Neural cell (in vitro differentiated cells): ENCODE results near the gene ADRB2. TPM values are rescaled to one million over a fixed set of nuclear protein-coding genes. Genes with fewer than 3 reads are reported as not detected.

Source experiments
- H2AFZ ChIP-seq: fragments of 200-600, 300-800 bp; sonication (generic), shearing (Covaris generic); 2 replicates; pipeline ENCODE4 v1.6.0; 2014; ENCODE audit warnings: low read depth, mild to moderate bottlenecking, antibody characterized with exemption, low read length, moderate library complexity
- H3F3A ChIP-seq: fragments of 200-600 bp; shearing (Covaris generic); 2 replicates; pipeline ENCODE4 v1.6.1; 2016; ENCODE audit warnings: mild to moderate bottlenecking, moderate library complexity, mixed read lengths, antibody characterized with exemption, low read length; ENCODE audit not compliant: insufficient read depth, poor library complexity, severe bottlenecking
- H3K27ac ChIP-seq: fragments of 200-600, 300-800 bp; sonication (generic), shearing (Covaris generic); 2 replicates; pipeline ENCODE4 v1.5.1; 2014; ENCODE audit warnings: mild to moderate bottlenecking, low read length, moderate library complexity
- H3K27me3 ChIP-seq: fragments of 300-800, 200-600 bp; sonication (generic), shearing (Covaris generic); 2 replicates; pipeline ENCODE4 v1.6.0; 2014; ENCODE audit warnings: mild to moderate bottlenecking, low read depth, low read length, moderate library complexity; ENCODE audit not compliant: insufficient read depth
- H3K36me3 ChIP-seq: fragments of 300-800, 200-600 bp; sonication (generic), shearing (Covaris generic); 2 replicates; pipeline ENCODE4 v1.5.1; 2014; ENCODE audit warnings: mild to moderate bottlenecking, antibody characterized with exemption, low read length, moderate library complexity; ENCODE audit not compliant: insufficient read depth
- H3K4me2 ChIP-seq: fragments of 300-800, 200-600 bp; sonication (generic), shearing (Covaris generic); 2 replicates; pipeline ENCODE4 v1.6.0; 2014; ENCODE audit warnings: mild to moderate bottlenecking, low read length
- H3K4me3 ChIP-seq: fragments of 300-800, 200-600 bp; sonication (generic), shearing (Covaris generic); 2 replicates; pipeline ENCODE4 v1.5.1; 2014; ENCODE audit warnings: mild to moderate bottlenecking, low read length, moderate library complexity
- H3K79me2 ChIP-seq: fragments of 200-600 bp; shearing (Covaris generic); replicated peaks from 2 replicates; pipeline ENCODE4 v1.6.0; 2014; ENCODE audit warnings: mild to moderate bottlenecking, low read length, moderate library complexity; ENCODE audit not compliant: insufficient read depth
- H3K9ac ChIP-seq: fragments of 300-800, 200-600 bp; sonication (generic), shearing (Covaris generic); 2 replicates; pipeline ENCODE4 v1.6.1; 2016; ENCODE audit warnings: mild to moderate bottlenecking, low read length, mixed read lengths
- H3K9me2 ChIP-seq: fragments of 200-600 bp; shearing (Covaris generic); 2 replicates; pipeline ENCODE4 v1.6.1; 2016; ENCODE audit warnings: mild to moderate bottlenecking, low read length, mixed read lengths; ENCODE audit not compliant: insufficient read depth
- H3K9me3 ChIP-seq: fragments of 200-600, 300-800 bp; sonication (generic), shearing (Covaris generic); 2 replicates; pipeline ENCODE4 v1.6.1; 2016; ENCODE audit warnings: mild to moderate bottlenecking, mixed run types, low read length, moderate library complexity, mixed read lengths
- H4K20me1 ChIP-seq: fragments of 200-600 bp; shearing (Covaris generic); 2 replicates; pipeline ENCODE4 v1.6.1; 2016; ENCODE audit warnings: mild to moderate bottlenecking, mixed run types; ENCODE audit not compliant: insufficient read depth
- EP300 ChIP-seq: fragments of 450-650 bp; conservative IDR thresholded peaks from 2 replicates; pipeline ENCODE4 v1.6.1; 2014; ENCODE audit warnings: antibody characterized with exemption, mild to moderate bottlenecking, moderate library complexity; ENCODE audit not compliant: poor library complexity, severe bottlenecking
- EZH2 ChIP-seq: fragments of 200-600, 300-800 bp; shearing (Covaris generic), sonication (generic); IDR thresholded peaks from 2 replicates; pipeline ENCODE4 v1.6.1; 2014; ENCODE audit warnings: antibody characterized with exemption, low read length, borderline replicate concordance, mild to moderate bottlenecking; ENCODE audit not compliant: insufficient read depth, poor library complexity, severe bottlenecking
- MXI1 ChIP-seq: fragments of 450-650 bp; conservative IDR thresholded peaks from 2 replicates; pipeline ENCODE4 v1.6.1; 2014; ENCODE audit warnings: antibody characterized with exemption, mild to moderate bottlenecking; ENCODE audit not compliant: poor library complexity, severe bottlenecking
- POLR2AphosphoS5 ChIP-seq: IDR thresholded peaks from 2 replicates; pipeline ENCODE4 v1.6.1; 2012
- RAD21 ChIP-seq: fragments of 450-650 bp; conservative IDR thresholded peaks from 2 replicates; pipeline ENCODE4 v1.6.1; 2014; ENCODE audit warnings: antibody characterized with exemption, mild to moderate bottlenecking, moderate library complexity
- SMC3 ChIP-seq: fragments of 450-650 bp; conservative IDR thresholded peaks from 2 replicates; pipeline ENCODE4 v1.6.1; 2014; ENCODE audit warnings: antibody characterized with exemption, mild to moderate bottlenecking, moderate library complexity; ENCODE audit not compliant: poor library complexity
- TAF1 ChIP-seq: IDR thresholded peaks from 2 replicates; pipeline ENCODE4 v1.6.1; 2012; ENCODE audit warnings: low read depth
- polyA plus RNA-seq: library from polyadenylated mRNA; depleted of rRNA; stranded (reverse); fragments of >200 nt; gene quantifications from 2 replicates; pipeline ENCODE4 v1.2.3, GENCODE V29; 2014
- TF ChIP-seq, protein P1 (sequence below): fragments of 450-650 bp; IDR thresholded peaks from 2 replicates; pipeline ENCODE4 v1.5.1; 2014; ENCODE audit warnings: antibody characterized with exemption, mild to moderate bottlenecking, moderate library complexity; ENCODE audit not compliant: poor library complexity, severe bottlenecking
- TF ChIP-seq, protein P2 (sequence below): IDR thresholded peaks from 2 replicates; pipeline ENCODE4 v1.6.1; 2012; ENCODE audit warnings: borderline replicate concordance

The ADRB2 gene
- polyA plus RNA-seq, 1 donor from 2014 or later: not detected

DNA sequence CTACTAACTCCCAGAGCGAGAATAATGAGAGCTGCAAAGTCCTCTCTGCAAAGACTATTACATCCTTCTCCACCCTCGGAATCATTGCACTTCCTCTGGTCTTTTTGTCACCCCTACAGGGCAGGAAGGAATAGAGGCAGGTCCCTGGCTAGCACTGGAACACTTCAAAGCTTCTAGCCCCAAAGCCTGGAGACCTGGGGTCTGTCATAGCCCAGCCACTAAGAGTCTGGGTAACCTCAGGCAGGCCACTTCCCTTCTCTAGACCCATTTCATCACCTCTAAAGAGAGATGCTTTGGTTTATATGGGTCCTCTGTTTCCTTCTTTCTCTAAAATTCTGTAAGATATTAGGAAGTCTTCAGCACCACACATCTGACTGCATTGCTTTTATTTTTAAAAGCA lies 6.7 kb downstream of the ADRB2 start:
- Histone ChIP-seq H3F3A (no peaks in the 10 kb centered on the region), H2AFZ (no peak overlapping the region), H3K9ac (no peak overlapping the region), H3K4me2 (no peak overlapping the region), H3K36me3 (no peaks in the 10 kb centered on the region), H3K4me3 (no peak overlapping the region), H3K9me3 (no peaks in the 10 kb centered on the region), H3K27me3 (no peaks in the 10 kb centered on the region), H3K79me2 (no peaks in the 10 kb centered on the region), H3K27ac (no peak overlapping the region), H4K20me1 (no peaks in the 10 kb centered on the region), H3K9me2 (no peaks in the 10 kb centered on the region)
- no peak for TF ChIP-seq EZH2
- no peak for TF ChIP-seq POLR2AphosphoS5
- TF ChIP-seq RAD21: no peak
- no peak for TF ChIP-seq MXI1
- no peak for TF ChIP-seq TAF1
- no peak for TF ChIP-seq EP300
- TF ChIP-seq, protein P1, sequence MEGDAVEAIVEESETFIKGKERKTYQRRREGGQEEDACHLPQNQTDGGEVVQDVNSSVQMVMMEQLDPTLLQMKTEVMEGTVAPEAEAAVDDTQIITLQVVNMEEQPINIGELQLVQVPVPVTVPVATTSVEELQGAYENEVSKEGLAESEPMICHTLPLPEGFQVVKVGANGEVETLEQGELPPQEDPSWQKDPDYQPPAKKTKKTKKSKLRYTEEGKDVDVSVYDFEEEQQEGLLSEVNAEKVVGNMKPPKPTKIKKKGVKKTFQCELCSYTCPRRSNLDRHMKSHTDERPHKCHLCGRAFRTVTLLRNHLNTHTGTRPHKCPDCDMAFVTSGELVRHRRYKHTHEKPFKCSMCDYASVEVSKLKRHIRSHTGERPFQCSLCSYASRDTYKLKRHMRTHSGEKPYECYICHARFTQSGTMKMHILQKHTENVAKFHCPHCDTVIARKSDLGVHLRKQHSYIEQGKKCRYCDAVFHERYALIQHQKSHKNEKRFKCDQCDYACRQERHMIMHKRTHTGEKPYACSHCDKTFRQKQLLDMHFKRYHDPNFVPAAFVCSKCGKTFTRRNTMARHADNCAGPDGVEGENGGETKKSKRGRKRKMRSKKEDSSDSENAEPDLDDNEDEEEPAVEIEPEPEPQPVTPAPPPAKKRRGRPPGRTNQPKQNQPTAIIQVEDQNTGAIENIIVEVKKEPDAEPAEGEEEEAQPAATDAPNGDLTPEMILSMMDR: no peak
- TF ChIP-seq, protein P2, sequence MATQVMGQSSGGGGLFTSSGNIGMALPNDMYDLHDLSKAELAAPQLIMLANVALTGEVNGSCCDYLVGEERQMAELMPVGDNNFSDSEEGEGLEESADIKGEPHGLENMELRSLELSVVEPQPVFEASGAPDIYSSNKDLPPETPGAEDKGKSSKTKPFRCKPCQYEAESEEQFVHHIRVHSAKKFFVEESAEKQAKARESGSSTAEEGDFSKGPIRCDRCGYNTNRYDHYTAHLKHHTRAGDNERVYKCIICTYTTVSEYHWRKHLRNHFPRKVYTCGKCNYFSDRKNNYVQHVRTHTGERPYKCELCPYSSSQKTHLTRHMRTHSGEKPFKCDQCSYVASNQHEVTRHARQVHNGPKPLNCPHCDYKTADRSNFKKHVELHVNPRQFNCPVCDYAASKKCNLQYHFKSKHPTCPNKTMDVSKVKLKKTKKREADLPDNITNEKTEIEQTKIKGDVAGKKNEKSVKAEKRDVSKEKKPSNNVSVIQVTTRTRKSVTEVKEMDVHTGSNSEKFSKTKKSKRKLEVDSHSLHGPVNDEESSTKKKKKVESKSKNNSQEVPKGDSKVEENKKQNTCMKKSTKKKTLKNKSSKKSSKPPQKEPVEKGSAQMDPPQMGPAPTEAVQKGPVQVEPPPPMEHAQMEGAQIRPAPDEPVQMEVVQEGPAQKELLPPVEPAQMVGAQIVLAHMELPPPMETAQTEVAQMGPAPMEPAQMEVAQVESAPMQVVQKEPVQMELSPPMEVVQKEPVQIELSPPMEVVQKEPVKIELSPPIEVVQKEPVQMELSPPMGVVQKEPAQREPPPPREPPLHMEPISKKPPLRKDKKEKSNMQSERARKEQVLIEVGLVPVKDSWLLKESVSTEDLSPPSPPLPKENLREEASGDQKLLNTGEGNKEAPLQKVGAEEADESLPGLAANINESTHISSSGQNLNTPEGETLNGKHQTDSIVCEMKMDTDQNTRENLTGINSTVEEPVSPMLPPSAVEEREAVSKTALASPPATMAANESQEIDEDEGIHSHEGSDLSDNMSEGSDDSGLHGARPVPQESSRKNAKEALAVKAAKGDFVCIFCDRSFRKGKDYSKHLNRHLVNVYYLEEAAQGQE: no peak
- TF ChIP-seq SMC3: no peak

DNA sequence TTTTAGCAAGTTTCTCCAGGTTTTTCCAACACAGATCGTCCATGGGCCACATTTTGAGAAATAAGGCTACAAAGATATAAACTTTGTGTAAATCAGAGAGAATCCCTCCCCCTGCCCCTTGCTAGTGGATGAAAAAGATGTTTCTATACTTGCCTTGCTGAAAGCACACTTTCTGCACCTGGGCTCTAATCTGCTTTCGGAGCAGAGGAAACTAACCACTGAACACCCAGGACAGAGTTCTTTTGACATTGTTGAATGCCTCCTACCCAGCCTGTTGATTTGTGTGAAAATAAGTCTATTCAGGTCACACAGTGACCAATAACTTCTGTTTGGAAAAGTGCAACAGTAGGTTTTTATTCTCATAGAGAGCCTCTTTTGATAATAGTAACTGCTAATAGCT lies 7.5 kb downstream of the ADRB2 start:
- H4K20me1 ChIP-seq: no peaks in the 10 kb centered on the region
- TF ChIP-seq EP300: no peak
- TF ChIP-seq EZH2: no peak
- no peak for TF ChIP-seq MXI1
- no peak for TF ChIP-seq POLR2AphosphoS5
- H3F3A ChIP-seq: no peaks in the 10 kb centered on the region
- no peak overlapping the region for H2AFZ ChIP-seq
- no peak overlapping the region for H3K4me3 ChIP-seq
- H3K79me2 ChIP-seq: no peaks in the 10 kb centered on the region
- no peaks in the 10 kb centered on the region for H3K27me3 ChIP-seq
- no peak overlapping the region for H3K4me2 ChIP-seq
- no peak overlapping the region for H3K9ac ChIP-seq
- no peaks in the 10 kb centered on the region for H3K9me2 ChIP-seq
- no peaks in the 10 kb centered on the region for H3K36me3 ChIP-seq
- H3K9me3 ChIP-seq: no peaks in the 10 kb centered on the region
- no peak overlapping the region for H3K27ac ChIP-seq

DNA sequence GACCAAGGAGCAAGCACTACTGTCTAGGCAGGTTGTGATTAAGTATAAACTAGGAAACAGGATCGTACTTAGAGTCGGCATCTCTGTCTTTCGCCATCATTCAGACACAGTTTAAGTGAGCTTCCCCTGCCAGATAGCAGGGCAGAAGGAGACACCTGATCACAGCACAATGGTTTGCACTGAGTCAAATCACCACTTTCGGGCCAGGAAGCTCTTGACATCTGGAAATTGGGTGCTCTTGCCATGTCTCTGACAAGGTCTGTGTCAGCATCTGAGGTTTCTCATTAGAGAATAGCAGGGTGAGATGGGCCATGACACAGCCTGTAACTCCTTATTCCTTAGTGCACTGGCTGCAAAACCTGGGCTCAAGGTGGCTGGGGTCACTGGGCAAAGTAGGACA lies 8.3 kb downstream of the ADRB2 start:
- Histone ChIP-seq H3K4me3 (no peak overlapping the region), H3F3A (no peaks in the 10 kb centered on the region), H2AFZ (no peak overlapping the region), H3K4me2 (no peak overlapping the region), H3K27me3 (no peaks in the 10 kb centered on the region), H3K79me2 (no peaks in the 10 kb centered on the region), H3K9ac (no peak overlapping the region), H3K9me2 (no peaks in the 10 kb centered on the region), H3K27ac (no peak overlapping the region), H3K9me3 (no peaks in the 10 kb centered on the region), H4K20me1 (no peaks in the 10 kb centered on the region), H3K36me3 (no peaks in the 10 kb centered on the region)
- TF ChIP-seq EP300: no peak
- no peak for TF ChIP-seq TAF1
- TF ChIP-seq POLR2AphosphoS5: no peak
- TF ChIP-seq, protein P1: no peak
- no peak for TF ChIP-seq RAD21
- no peak for TF ChIP-seq EZH2
- TF ChIP-seq, protein P2: no peak
- no peak for TF ChIP-seq SMC3
